GM18858 (cell line): ENCODE measurements around the gene SEPTIN11.

Experiments used
- ATAC-seq: cut with Tn5 transposase; IDR thresholded peaks from one replicate; pipeline ENCODE4 v1.9.1; 2021; ENCODE audit not compliant: unreplicated experiment

Gene SEPTIN11

GRCh38 chr4:76949276-76950051 lies at the start of gene SEPTIN11:
SEPTIN11 (plus strand) TSS chr4:76949752; CDS start chr4:76949904, 152 bp downstream.
- ATAC-seq = peak; percentile 43

GRCh38 chr4:76902233-76902890 lies 47.2 kb upstream of the SEPTIN11 start:
- no peak for ATAC-seq

GRCh38 chr4:76904646-76905190 lies 44.8 kb upstream of the SEPTIN11 start:
- no peak for ATAC-seq

- no peak for ATAC-seq
Measured at GRCh38 chr4:76905521-76905920, 44.0 kb upstream of the SEPTIN11 start.

- ATAC-seq = no peak
Measured at GRCh38 chr4:76909711-76910110, 39.8 kb upstream of the SEPTIN11 start.

- no peak for ATAC-seq
Measured at GRCh38 chr4:76920715-76921114, 28.8 kb upstream of the SEPTIN11 start.

GRCh38 chr4:76923619-76924357 lies 25.8 kb upstream of the SEPTIN11 start:
- no peak for ATAC-seq

GRCh38 chr4:76926841-76927240 lies 22.7 kb upstream of the SEPTIN11 start:
- ATAC-seq = no peak

GRCh38 chr4:76930685-76931084 lies 18.9 kb upstream of the SEPTIN11 start:
- ATAC-seq = no peak

GRCh38 chr4:76931087-76931486 lies 18.5 kb upstream of the SEPTIN11 start:
- no peak for ATAC-seq

- no peak for ATAC-seq
Measured at GRCh38 chr4:76931576-76932276, 17.8 kb upstream of the SEPTIN11 start.

GRCh38 chr4:76939184-76939583 lies 10.4 kb upstream of the SEPTIN11 start:
- ATAC-seq = no peak

- ATAC-seq = no peak
Measured at GRCh38 chr4:76943129-76943620, 6.4 kb upstream of the SEPTIN11 start.

- ATAC-seq = no peak
Measured at GRCh38 chr4:76943790-76944189, 5.8 kb upstream of the SEPTIN11 start.

GRCh38 chr4:76947369-76947768 lies 2.2 kb upstream of the SEPTIN11 start:
- ATAC-seq = no peak

GRCh38 chr4:76948443-76949275 lies 893 bp upstream of the SEPTIN11 start:
- peak; percentile 37 for ATAC-seq

- ATAC-seq = no peak
Measured at GRCh38 chr4:76950052-76950955, 752 bp downstream of the SEPTIN11 start.

- no peak for ATAC-seq
Measured at GRCh38 chr4:76950956-76951671, 1.6 kb downstream of the SEPTIN11 start.
